IPS DF 4.7 (cell line): ENCODE measurements around the gene ARL5B.

Experiments used
- DNase-seq: peaks from one replicate; pipeline ENCODE4 v3.0.0-alpha.2; 2013; ENCODE audit warnings: low spot score; ENCODE audit errors: extremely low read depth

ARL5B gene

GRCh38 chr10:18699849-18700840 is 40.9 kb downstream of the ARL5B start:
- no peak for DNase-seq

- no peak for DNase-seq
Observed at GRCh38 chr10:18703521-18703920, 44.3 kb downstream of the ARL5B start.

- DNase-seq, result no peak
Observed at GRCh38 chr10:18710201-18710653, 51.0 kb downstream of the ARL5B start.

- DNase-seq, result no peak
Observed at GRCh38 chr10:18713077-18713476, 53.8 kb downstream of the ARL5B start.

GRCh38 chr10:18718991-18719390 is 59.8 kb downstream of the ARL5B start:
- no peak for DNase-seq

- no peak for DNase-seq
Observed at GRCh38 chr10:18719811-18720210, 60.6 kb downstream of the ARL5B start.

- no peak for DNase-seq
Observed at GRCh38 chr10:18721067-18721466, 61.8 kb downstream of the ARL5B start.

- DNase-seq, result no peak
Observed at GRCh38 chr10:18723801-18724200, 64.6 kb downstream of the ARL5B start.
